Activated T-helper 2 cell treated with anti-CD3 and anti-CD28 coated beads, Interferon-gamma antibody, Interleukin-2, Interleukin-4, amounts not matched to agents 10 μg/mL and 5 μg/mL and 100 μg/mL, durations not matched to agents 14 hours and 24 hours and 36 hours (primary cell): ENCODE data around the gene FXYD1. TPM values are rescaled to one million over a fixed set of nuclear protein-coding genes. Genes with fewer than 3 reads are reported as not detected.

ENCODE experiments used
- DNase-seq: peaks from one replicate; pipeline ENCODE4 v3.0.0; 2021; ENCODE audit warnings: low spot score
- H3K27ac Mint-ChIP-seq: one replicate; pipeline ENCODE4 v1.8.0; 2021; ENCODE audit warnings: mixed read lengths
- H3K27me3 Mint-ChIP-seq: one replicate; pipeline ENCODE4 v1.8.0; 2021; ENCODE audit warnings: low read depth, mixed read lengths
- H3K36me3 Mint-ChIP-seq: one replicate; pipeline ENCODE4 v1.8.0; 2021; ENCODE audit warnings: low read depth, mixed read lengths
- H3K4me1 Mint-ChIP-seq: one replicate; pipeline ENCODE4 v1.8.0; 2021; ENCODE audit warnings: low read depth, mixed read lengths
- H3K4me3 Mint-ChIP-seq: one replicate; pipeline ENCODE4 v1.8.0; 2021; ENCODE audit warnings: low read depth, mild to moderate bottlenecking, moderate library complexity, mixed read lengths
- H3K9me3 Mint-ChIP-seq: one replicate; pipeline ENCODE4 v1.8.0; 2021; ENCODE audit warnings: mixed read lengths
- intact Hi-C: fragments of 100-400 bp; cut with micrococcal nuclease; formaldehyde crosslinking; loops from one replicate; pipeline ENCODE4 v1.15.1; 2023
- total RNA-seq: library from RNA; stranded (reverse); gene quantifications from 2 replicates; pipeline ENCODE4 v1.2.3, GENCODE V29; 2022

Gene FXYD1
- total RNA-seq, 1 donor from 2014 or later = 0.71 TPM

- peaks cover under 1% of the 10 kb centered on the region for H3K9me3 Mint-ChIP-seq
- H3K27ac Mint-ChIP-seq = peak overlapping the region; percentile 100
- intact Hi-C loops = loop anchor here (2.0 to 5.0 kb wide), 3 partner anchors 51 to 191 kb away; partner anchors contain the start of genes FFAR1 and USF2
These were observed 17.5 kb downstream of the FXYD1 start for GRCh38 chr19:35155981-35156672.

GRCh38 chr19:35156673-35157014 is 18.0 kb downstream of the FXYD1 start:
- Mint-ChIP-seq H3K36me3 (peaks cover 70% of the 10 kb centered on the region), H3K27me3 (peaks cover 6% of the 10 kb centered on the region), H3K27ac (peak overlapping the region; percentile 100), H3K4me3 (peak overlapping the region; percentile 100), H3K9me3 (peaks cover 6% of the 10 kb centered on the region), H3K4me1 (peaks cover 36% of the 10 kb centered on the region)
- DNase-seq = no peak
- intact Hi-C loops = loop anchor here (5.0 kb wide), 1 partner anchor 191 kb away; the partner anchor contains the start of gene FFAR1

More at GRCh38 chr19:35155981-35156672, 17.5 kb downstream of the FXYD1 start:
- no peak for DNase-seq
- Mint-ChIP-seq H3K36me3 (peaks cover 65% of the 10 kb centered on the region), H3K27me3 (peaks cover 6% of the 10 kb centered on the region), H3K4me1 (peaks cover 36% of the 10 kb centered on the region), H3K4me3 (peak overlapping the region; percentile 100)

- no peak overlapping the region for H3K27ac Mint-ChIP-seq
- DNase-seq = no peak
- intact Hi-C loops = loop anchor here (5.0 kb wide), 1 partner anchor 190 kb away; the partner anchor contains the start of gene FFAR1
- H3K27me3 Mint-ChIP-seq = peaks cover 1% of the 10 kb centered on the region
- H3K4me3 Mint-ChIP-seq = peak overlapping the region; percentile 37
- peaks cover 78% of the 10 kb centered on the region for H3K36me3 Mint-ChIP-seq
- peaks cover 13% of the 10 kb centered on the region for H3K9me3 Mint-ChIP-seq
- peaks cover 33% of the 10 kb centered on the region for H3K4me1 Mint-ChIP-seq
These were observed 18.8 kb downstream of the FXYD1 start for GRCh38 chr19:35157431-35157830.

- H3K27ac Mint-ChIP-seq = no peak overlapping the region
- H3K4me3 Mint-ChIP-seq = no peak overlapping the region
- DNase-seq = no peak
- peaks cover 25% of the 10 kb centered on the region for H3K4me1 Mint-ChIP-seq
- peaks cover 99% of the 10 kb centered on the region for H3K36me3 Mint-ChIP-seq
- no peaks in the 10 kb centered on the region for H3K27me3 Mint-ChIP-seq
- intact Hi-C loops = loop anchor here (5.0 kb wide), 1 partner anchor 188 kb away; the partner anchor contains the start of gene FFAR1
- H3K9me3 Mint-ChIP-seq = peaks cover 31% of the 10 kb centered on the region
These were observed 21.0 kb downstream of the FXYD1 start for GRCh38 chr19:35159606-35160005.

- intact Hi-C loops = no loop called here
- H3K9me3 Mint-ChIP-seq = peaks cover 42% of the 10 kb centered on the region
- H3K4me3 Mint-ChIP-seq = no peak overlapping the region
These were observed 22.2 kb downstream of the FXYD1 start for GRCh38 chr19:35160629-35161433.

GRCh38 chr19:35161434-35161743 is 22.8 kb downstream of the FXYD1 start:
- Mint-ChIP-seq H3K4me3 (no peak overlapping the region), H3K4me1 (peaks cover 18% of the 10 kb centered on the region), H3K27me3 (no peaks in the 10 kb centered on the region), H3K9me3 (peaks cover 48% of the 10 kb centered on the region), H3K27ac (no peak overlapping the region), H3K36me3 (peaks cover 100% of the 10 kb centered on the region)
- intact Hi-C loops = no loop called here
- DNase-seq = no peak

More at GRCh38 chr19:35160629-35161433, 22.2 kb downstream of the FXYD1 start:
- H3K36me3 Mint-ChIP-seq = peaks cover 100% of the 10 kb centered on the region
- H3K27ac Mint-ChIP-seq = no peak overlapping the region
- H3K4me1 Mint-ChIP-seq = peaks cover 23% of the 10 kb centered on the region
- DNase-seq = no peak
- H3K27me3 Mint-ChIP-seq = no peaks in the 10 kb centered on the region

- Mint-ChIP-seq H3K27me3 (no peaks in the 10 kb centered on the region), H3K36me3 (peaks cover 100% of the 10 kb centered on the region), H3K4me3 (no peak overlapping the region), H3K27ac (no peak overlapping the region), H3K9me3 (peaks cover 52% of the 10 kb centered on the region), H3K4me1 (peaks cover 21% of the 10 kb centered on the region)
- intact Hi-C loops = no loop called here
- no peak for DNase-seq
These were observed 24.1 kb downstream of the FXYD1 start for GRCh38 chr19:35162471-35163326.

- Mint-ChIP-seq H3K9me3 (peaks cover 52% of the 10 kb centered on the region), H3K4me3 (no peak overlapping the region), H3K27me3 (no peaks in the 10 kb centered on the region), H3K4me1 (peaks cover 23% of the 10 kb centered on the region), H3K36me3 (peaks cover 99% of the 10 kb centered on the region), H3K27ac (no peak overlapping the region)
- DNase-seq = no peak
- intact Hi-C loops = no loop called here
These were observed 25.8 kb downstream of the FXYD1 start for GRCh38 chr19:35164418-35164817.

GRCh38 chr19:35165200-35166058 is 26.8 kb downstream of the FXYD1 start:
- H3K9me3 Mint-ChIP-seq = peaks cover 52% of the 10 kb centered on the region
- H3K27me3 Mint-ChIP-seq = no peaks in the 10 kb centered on the region
- no peak overlapping the region for H3K27ac Mint-ChIP-seq

GRCh38 chr19:35166100-35167063 is 27.8 kb downstream of the FXYD1 start:
- H3K4me1 Mint-ChIP-seq = peaks cover 26% of the 10 kb centered on the region
- no peak for DNase-seq
- H3K4me3 Mint-ChIP-seq = peak overlapping the region; percentile 26
- peaks cover 49% of the 10 kb centered on the region for H3K9me3 Mint-ChIP-seq
- peaks cover 97% of the 10 kb centered on the region for H3K36me3 Mint-ChIP-seq
- H3K27ac Mint-ChIP-seq = peak overlapping the region; percentile 65
- no peaks in the 10 kb centered on the region for H3K27me3 Mint-ChIP-seq
- intact Hi-C loops = no loop called here

More at GRCh38 chr19:35165200-35166058, 26.8 kb downstream of the FXYD1 start:
- Mint-ChIP-seq H3K36me3 (peaks cover 99% of the 10 kb centered on the region), H3K4me3 (no peak overlapping the region), H3K4me1 (peaks cover 25% of the 10 kb centered on the region)
- DNase-seq = no peak
- intact Hi-C loops = no loop called here
